GM12801 (cell line): ENCODE measurements around the gene MUCL3.

Source experiments
- CTCF ChIP-seq: IDR thresholded peaks from one replicate; pipeline ENCODE4 v1.5.1; 2011; ENCODE audit warnings: control low read depth; ENCODE audit not compliant: insufficient read length; ENCODE audit errors: extremely low read depth

MUCL3 gene

DNA sequence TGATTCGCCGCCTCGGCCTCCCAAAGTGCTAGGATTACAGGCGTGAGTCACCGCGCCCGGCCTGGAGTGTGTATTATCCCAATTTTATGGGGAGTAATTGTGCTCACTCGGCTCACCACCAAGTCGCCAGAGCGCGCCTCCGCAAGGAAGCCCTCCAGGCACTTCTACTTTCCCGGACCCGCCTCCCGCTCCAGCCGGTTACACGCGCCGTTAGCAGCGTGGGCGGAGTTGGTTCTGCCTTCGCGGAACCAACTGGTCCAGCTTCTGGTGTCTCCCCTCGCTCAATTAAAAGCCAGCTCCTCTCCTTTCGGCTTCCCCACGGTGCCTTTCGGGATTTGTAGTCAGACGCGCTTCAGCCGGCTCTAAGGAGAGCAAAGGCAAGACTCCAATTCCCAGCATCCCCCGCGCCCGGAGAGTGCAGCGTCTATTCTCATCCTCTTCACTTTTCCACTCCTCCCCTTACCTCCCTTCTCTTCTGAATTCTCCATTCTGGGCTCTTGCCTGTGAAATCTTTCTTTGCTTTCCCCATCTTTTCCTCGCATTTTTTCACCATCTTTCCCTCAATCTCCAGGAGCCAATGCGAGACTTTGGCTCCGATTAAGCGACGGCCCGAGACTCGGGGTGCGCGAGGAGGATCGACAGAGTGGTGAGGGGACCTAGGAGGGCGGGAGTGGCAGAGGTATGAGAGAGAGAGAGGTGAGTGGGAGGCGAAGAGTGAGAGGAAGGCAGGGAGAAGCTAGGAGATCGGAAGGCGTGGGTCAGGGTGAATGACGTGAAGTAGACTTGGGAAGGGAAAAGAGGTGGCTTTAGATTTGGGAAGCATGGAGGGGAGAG is 32.8 kb upstream of the MUCL3 start, which contains the start of gene GTF2H4:
GTF2H4 (plus strand) TSS at position 450 of the 834 bp plus-strand sequence.
- TF ChIP-seq CTCF, result no peak

DNA sequence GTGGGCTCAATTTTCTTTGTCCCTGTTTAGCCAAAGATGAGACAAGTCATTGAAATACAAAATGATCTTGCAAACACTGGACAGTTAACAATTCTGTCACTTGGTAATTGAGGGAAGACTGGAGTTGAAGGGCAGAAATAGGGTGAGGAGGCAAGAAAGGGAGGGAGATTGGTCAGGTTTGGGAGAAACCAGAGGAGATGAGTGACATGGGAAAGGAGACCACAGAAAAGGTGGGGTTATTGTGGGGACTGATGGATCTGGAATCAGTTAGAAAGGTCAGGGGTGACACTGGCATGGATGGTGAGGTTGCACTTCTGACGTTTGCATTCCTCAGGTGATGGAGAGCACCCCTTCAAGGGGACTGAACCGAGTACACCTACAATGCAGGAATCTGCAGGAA is 32.1 kb upstream of the MUCL3 start:
- TF ChIP-seq CTCF, result no peak

GRCh38 chr6:30912746-30913520 is 27.8 kb upstream of the MUCL3 start:
- no peak for TF ChIP-seq CTCF

GRCh38 chr6:30913721-30914075 is 27.1 kb upstream of the MUCL3 start:
- TF ChIP-seq CTCF, result no peak

- TF ChIP-seq CTCF, result no peak
Measured at GRCh38 chr6:30914076-30914853, 26.5 kb upstream of the MUCL3 start, which contains the start of gene VARS2. TSS of gene VARS2 (plus strand) at chr6:30914238. CDS start at chr6:30914837, 599 bp downstream.

- TF ChIP-seq CTCF, result no peak
Measured at GRCh38 chr6:30914854-30915590, 25.8 kb upstream of the MUCL3 start.
